ENCODE data around the gene RAB4B.

Gene RAB4B

DNA sequence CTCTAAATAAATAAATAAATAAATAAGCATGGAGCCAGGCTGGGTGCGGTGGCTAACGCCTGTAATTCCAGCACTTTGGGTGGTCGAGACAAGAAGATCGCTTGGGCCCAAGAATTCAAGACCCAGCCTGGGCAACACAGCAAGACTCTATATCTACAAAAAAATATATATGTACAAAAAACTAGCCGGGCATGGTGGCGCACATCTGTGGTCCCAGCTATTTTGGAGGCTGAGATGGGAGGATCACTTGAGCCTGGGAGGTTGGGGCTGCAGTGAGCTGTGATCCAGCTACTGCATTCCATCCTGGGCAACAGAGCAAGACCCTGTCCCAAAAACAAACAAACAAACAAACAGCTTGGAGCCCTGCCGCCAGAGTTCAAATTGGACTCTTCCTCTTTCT, 30.5 kb upstream of the RAB4B start:
- H3K4me1 ChIP-seq (ENCODE audit: insufficient read depth, low read length, poor library complexity, severe bottlenecking), result peaks cover 21% of the 10 kb centered on the region
- TF ChIP-seq, protein P1, sequence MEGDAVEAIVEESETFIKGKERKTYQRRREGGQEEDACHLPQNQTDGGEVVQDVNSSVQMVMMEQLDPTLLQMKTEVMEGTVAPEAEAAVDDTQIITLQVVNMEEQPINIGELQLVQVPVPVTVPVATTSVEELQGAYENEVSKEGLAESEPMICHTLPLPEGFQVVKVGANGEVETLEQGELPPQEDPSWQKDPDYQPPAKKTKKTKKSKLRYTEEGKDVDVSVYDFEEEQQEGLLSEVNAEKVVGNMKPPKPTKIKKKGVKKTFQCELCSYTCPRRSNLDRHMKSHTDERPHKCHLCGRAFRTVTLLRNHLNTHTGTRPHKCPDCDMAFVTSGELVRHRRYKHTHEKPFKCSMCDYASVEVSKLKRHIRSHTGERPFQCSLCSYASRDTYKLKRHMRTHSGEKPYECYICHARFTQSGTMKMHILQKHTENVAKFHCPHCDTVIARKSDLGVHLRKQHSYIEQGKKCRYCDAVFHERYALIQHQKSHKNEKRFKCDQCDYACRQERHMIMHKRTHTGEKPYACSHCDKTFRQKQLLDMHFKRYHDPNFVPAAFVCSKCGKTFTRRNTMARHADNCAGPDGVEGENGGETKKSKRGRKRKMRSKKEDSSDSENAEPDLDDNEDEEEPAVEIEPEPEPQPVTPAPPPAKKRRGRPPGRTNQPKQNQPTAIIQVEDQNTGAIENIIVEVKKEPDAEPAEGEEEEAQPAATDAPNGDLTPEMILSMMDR (conservative IDR thresholded peaks at IDR 0.05; ENCODE audit: low read length), result no peak
- no peak for TF ChIP-seq EZH2phosphoT487 (IDR thresholded peaks at IDR 0.05; ENCODE audit: borderline replicate concordance)
- H2AFZ ChIP-seq (ENCODE audit: low read length), result no peak overlapping the region
- H3K9ac ChIP-seq (ENCODE audit: low read depth, low read length, poor library complexity, severe bottlenecking), result peak overlapping the region; percentile 100
- peak overlapping the region; percentile 100 for H3K4me2 ChIP-seq (ENCODE audit: low read depth, low read length, poor library complexity, severe bottlenecking)
- H3K79me2 ChIP-seq (ENCODE audit: insufficient read depth, low read length), result peaks cover 44% of the 10 kb centered on the region
- H3K4me3 ChIP-seq (ENCODE audit: low read length, poor library complexity, severe bottlenecking), result peak overlapping the region; percentile 99
- no peaks in the 10 kb centered on the region for H3K36me3 ChIP-seq (ENCODE audit: insufficient read depth, low read length)
- H3K9me2 ChIP-seq (replicated peaks; ENCODE audit: low read depth, low read length), result no peaks in the 10 kb centered on the region
- no peaks in the 10 kb centered on the region for H3K9me3 ChIP-seq (ENCODE audit: insufficient read depth, low read depth, low read length)
- no peaks in the 10 kb centered on the region for H3F3A ChIP-seq (ENCODE audit: low read depth)
- H3K27me3 ChIP-seq (ENCODE audit: insufficient read depth, low read length, poor library complexity, severe bottlenecking), result no peaks in the 10 kb centered on the region
- H4K20me1 ChIP-seq (ENCODE audit: insufficient read depth, low read length, poor library complexity, severe bottlenecking), result peaks cover 13% of the 10 kb centered on the region

- H3F3A ChIP-seq (ENCODE audit: low read depth), result no peaks in the 10 kb centered on the region
- H2AFZ ChIP-seq (ENCODE audit: low read length), result peak within 1 kb of the TSS; percentile 80
- H3K9ac ChIP-seq (ENCODE audit: low read depth, low read length, poor library complexity, severe bottlenecking), result peak within 1 kb of the TSS; percentile 100
- H3K27me3 ChIP-seq (ENCODE audit: insufficient read depth, low read length, poor library complexity, severe bottlenecking), result no peaks in the 10 kb centered on the region
- H3K9me2 ChIP-seq (replicated peaks; ENCODE audit: low read depth, low read length), result no peaks in the 10 kb centered on the region
- no peaks in the 10 kb centered on the region for H3K36me3 ChIP-seq (ENCODE audit: insufficient read depth, low read length)
- TF ChIP-seq EZH2phosphoT487 (IDR thresholded peaks at IDR 0.05; ENCODE audit: borderline replicate concordance), result no peak
- TF ChIP-seq, protein P1 (conservative IDR thresholded peaks at IDR 0.05; ENCODE audit: low read length), result no peak
- H3K4me2 ChIP-seq (ENCODE audit: low read depth, low read length, poor library complexity, severe bottlenecking), result peak within 1 kb of the TSS; percentile 100
- H4K20me1 ChIP-seq (ENCODE audit: insufficient read depth, low read length, poor library complexity, severe bottlenecking), result peaks cover 32% of the 10 kb centered on the region
- no peaks in the 10 kb centered on the region for H3K9me3 ChIP-seq (ENCODE audit: insufficient read depth, low read depth, low read length)
- peak within 1 kb of the TSS; percentile 99 for H3K4me3 ChIP-seq (ENCODE audit: low read length, poor library complexity, severe bottlenecking)
- H3K4me1 ChIP-seq (ENCODE audit: insufficient read depth, low read length, poor library complexity, severe bottlenecking), result peaks cover 38% of the 10 kb centered on the region
- H3K79me2 ChIP-seq (ENCODE audit: insufficient read depth, low read length), result peaks cover 70% of the 10 kb centered on the region
Observed at GRCh38 chr19:40750058-40750873, 27.8 kb upstream of the RAB4B start, which contains the start of gene ACTMAP. Gene ACTMAP (minus strand): TSS chr19:40750477. CDS start chr19:40749803, 674 bp downstream.

DNA sequence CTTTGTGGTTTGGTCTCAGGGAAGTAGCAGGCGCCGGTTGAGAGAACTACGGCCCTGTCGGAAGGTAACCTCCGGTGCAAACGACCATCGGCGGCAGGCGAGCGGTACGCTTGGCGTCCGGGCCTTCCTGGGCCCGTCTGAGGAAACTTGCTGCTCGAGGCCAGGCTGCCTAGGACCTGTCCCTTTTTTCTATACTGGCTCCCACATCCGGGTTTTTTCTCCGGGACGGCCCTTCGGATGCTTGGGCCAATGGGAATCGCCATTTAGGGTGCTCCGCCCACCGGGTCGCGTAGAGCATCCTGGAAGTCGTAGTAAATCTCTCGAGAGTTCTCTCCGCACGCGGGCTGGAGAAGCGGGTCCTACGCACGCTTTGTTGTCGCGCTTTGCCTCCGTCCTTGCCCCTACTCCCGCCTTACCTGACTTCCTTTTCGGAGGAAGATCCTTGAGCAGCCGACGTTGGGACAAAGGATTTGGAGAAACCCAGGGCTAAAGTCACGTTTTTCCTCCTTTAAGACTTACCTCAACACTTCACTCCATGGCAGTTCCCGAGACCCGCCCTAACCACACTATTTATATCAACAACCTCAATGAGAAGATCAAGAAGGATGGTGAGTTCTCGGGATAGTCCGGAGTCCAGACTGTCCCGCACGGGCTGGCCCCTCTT, 27.0 kb upstream of the RAB4B start, which contains the start of gene SNRPA:
TSS of gene SNRPA (plus strand) at position 330 of the 664 bp plus-strand sequence. CDS start at position 536, 206 bp downstream.
- peak within 1 kb of the TSS; percentile 80 for H2AFZ ChIP-seq (ENCODE audit: low read length)
- no peaks in the 10 kb centered on the region for H3K9me2 ChIP-seq (replicated peaks; ENCODE audit: low read depth, low read length)
- H3K36me3 ChIP-seq (ENCODE audit: insufficient read depth, low read length), result 0 out of 2 replicates have a peak, but pooled peaks cover 4% of the 10 kb centered on the region
- peak within 1 kb of the TSS; percentile 99 for H3K4me3 ChIP-seq (ENCODE audit: low read length, poor library complexity, severe bottlenecking)
- H3K4me1 ChIP-seq (ENCODE audit: insufficient read depth, low read length, poor library complexity, severe bottlenecking), result peaks cover 46% of the 10 kb centered on the region
- H3K79me2 ChIP-seq (ENCODE audit: insufficient read depth, low read length), result peaks cover 77% of the 10 kb centered on the region
- H3K27me3 ChIP-seq (ENCODE audit: insufficient read depth, low read length, poor library complexity, severe bottlenecking), result no peaks in the 10 kb centered on the region
- H3K9ac ChIP-seq (ENCODE audit: low read depth, low read length, poor library complexity, severe bottlenecking), result peak within 1 kb of the TSS; percentile 100
- TF ChIP-seq, protein P1 (conservative IDR thresholded peaks at IDR 0.05; ENCODE audit: low read length), result no peak
- TF ChIP-seq EZH2phosphoT487 (IDR thresholded peaks at IDR 0.05; ENCODE audit: borderline replicate concordance), result no peak
- H3K4me2 ChIP-seq (ENCODE audit: low read depth, low read length, poor library complexity, severe bottlenecking), result peak within 1 kb of the TSS; percentile 100
- H4K20me1 ChIP-seq (ENCODE audit: insufficient read depth, low read length, poor library complexity, severe bottlenecking), result peaks cover 39% of the 10 kb centered on the region
- no peaks in the 10 kb centered on the region for H3K9me3 ChIP-seq (ENCODE audit: insufficient read depth, low read depth, low read length)
- no peaks in the 10 kb centered on the region for H3F3A ChIP-seq (ENCODE audit: low read depth)

All from Loucy (cell line).